Stimulated activated CD8-positive, alpha-beta memory T cell treated with anti-CD3 and anti-CD28 coated beads, Interleukin-4, amount 100 ng/mL, for 48 hours (primary cell): Measurements from ENCODE around the gene FUZ.

Experiments used
- DNase-seq: peaks from one replicate; pipeline ENCODE4 v3.0.0-alpha.2; 2020

Gene FUZ

GRCh38 chr19:49803529-49803856, 9.6 kb downstream of the FUZ start:
- no peak for DNase-seq

- no peak for DNase-seq
These were observed 10.1 kb downstream of the FUZ start for GRCh38 chr19:49802836-49803528.

GRCh38 chr19:49801966-49802661, 11.0 kb downstream of the FUZ start:
- DNase-seq: no peak

GRCh38 chr19:49801401-49801888, 11.6 kb downstream of the FUZ start:
- no peak for DNase-seq

GRCh38 chr19:49800771-49801170, 12.3 kb downstream of the FUZ start:
- DNase-seq: no peak

GRCh38 chr19:49799798-49800376, 13.2 kb downstream of the FUZ start:
- DNase-seq: peak; percentile 39

- DNase-seq: no peak
These were observed 13.8 kb downstream of the FUZ start for GRCh38 chr19:49799271-49799797.

GRCh38 chr19:49798574-49798973, 14.5 kb downstream of the FUZ start:
- no peak for DNase-seq

- no peak for DNase-seq
These were observed 17.5 kb downstream of the FUZ start for GRCh38 chr19:49795615-49796014.

GRCh38 chr19:49793561-49793840, 19.6 kb downstream of the FUZ start:
- peak; percentile 43 for DNase-seq

- no peak for DNase-seq
These were observed 20.1 kb downstream of the FUZ start for GRCh38 chr19:49792829-49793560.

GRCh38 chr19:49791776-49792445, 21.2 kb downstream of the FUZ start:
- DNase-seq: no peak

- no peak for DNase-seq
These were observed 22.2 kb downstream of the FUZ start for GRCh38 chr19:49790866-49791265.

GRCh38 chr19:49788857-49789256, 24.2 kb downstream of the FUZ start:
- no peak for DNase-seq

- DNase-seq: no peak
These were observed 25.3 kb downstream of the FUZ start for GRCh38 chr19:49787746-49788145.

GRCh38 chr19:49786376-49786820, 26.7 kb downstream of the FUZ start:
- DNase-seq: no peak

GRCh38 chr19:49782515-49782914, 30.6 kb downstream of the FUZ start:
- DNase-seq: no peak

- DNase-seq: no peak
These were observed 31.7 kb downstream of the FUZ start for GRCh38 chr19:49781394-49781793.

- DNase-seq: no peak
These were observed 32.2 kb downstream of the FUZ start for GRCh38 chr19:49780861-49781260.

GRCh38 chr19:49779731-49780555, 33.1 kb downstream of the FUZ start:
- no peak for DNase-seq

GRCh38 chr19:49776371-49776764, 36.7 kb downstream of the FUZ start:
- DNase-seq: no peak
